Retinal pigment epithelial cell (primary cell): ENCODE results near the gene OPCML.

Experiments
- DNase-seq: peaks from one replicate; pipeline ENCODE4 v3.0.0-alpha.2; 2010; ENCODE audit warnings: low read depth
- H3K4me3 ChIP-seq: 2 replicates; pipeline ENCODE4 v1.5.1; 2011; ENCODE audit warnings: mild to moderate bottlenecking, low read length, control low read depth, moderate library complexity
- CTCF ChIP-seq: conservative IDR thresholded peaks from 2 replicates; pipeline ENCODE4 v1.5.1; 2011; ENCODE audit warnings: low read depth, low read length, control low read depth, inconsistent platforms

Gene OPCML

GRCh38 chr11:133058501-133058900, 473.8 kb downstream of the OPCML start:
- no peak overlapping the region for H3K4me3 ChIP-seq
- no peak for TF ChIP-seq CTCF
- no peak for DNase-seq

- TF ChIP-seq CTCF, result no peak
- DNase-seq, result no peak
- no peak overlapping the region for H3K4me3 ChIP-seq
These were observed 479.1 kb downstream of the OPCML start for GRCh38 chr11:133053124-133053776.

- no peak for DNase-seq
- no peak overlapping the region for H3K4me3 ChIP-seq
- no peak for TF ChIP-seq CTCF
These were observed 479.8 kb downstream of the OPCML start for GRCh38 chr11:133052537-133052936.

GRCh38 chr11:133049244-133050019, 482.9 kb downstream of the OPCML start:
- DNase-seq, result no peak
- no peak for TF ChIP-seq CTCF
- H3K4me3 ChIP-seq, result no peak overlapping the region

GRCh38 chr11:133048270-133048669, 484.0 kb downstream of the OPCML start:
- TF ChIP-seq CTCF, result no peak
- DNase-seq, result no peak
- H3K4me3 ChIP-seq, result no peak overlapping the region

- H3K4me3 ChIP-seq, result no peak overlapping the region
- no peak for TF ChIP-seq CTCF
- DNase-seq, result no peak
These were observed 484.6 kb downstream of the OPCML start for GRCh38 chr11:133047771-133048115.
